ENCODE results near the gene ITSN1.
"Not testable (repeated sequence)": the region's sequence is repeated elsewhere in the genome, so short reads cannot be mapped to it uniquely, and the experiment has no call there.

The ITSN1 gene

GRCh38 chr21:33860332-33860879, 218.1 kb downstream of the ITSN1 start:
- DNase-seq (ENCODE audit: low read depth in 2 of 2), result no peak

DNA sequence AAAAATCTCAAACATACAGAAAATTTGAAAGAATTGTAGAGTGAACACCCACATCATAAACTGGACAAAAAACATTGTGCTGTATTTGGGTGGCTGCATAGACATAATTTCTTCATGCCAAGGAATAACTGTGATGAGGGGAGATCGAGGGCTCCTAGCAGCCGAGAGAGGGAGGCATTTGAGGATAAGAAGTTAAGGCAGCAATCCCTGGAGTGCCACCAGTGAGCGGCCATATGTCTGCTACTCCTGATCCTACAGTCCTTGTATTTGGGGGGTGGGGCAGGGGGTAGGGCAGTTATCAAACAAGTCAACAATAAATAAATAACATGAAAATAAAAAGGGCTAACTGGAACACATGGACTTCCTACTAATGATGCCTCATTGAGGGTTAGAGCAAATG, 218.8 kb downstream of the ITSN1 start:
- DNase-seq (ENCODE audit: low read depth in 2 of 2), result no peak

DNA sequence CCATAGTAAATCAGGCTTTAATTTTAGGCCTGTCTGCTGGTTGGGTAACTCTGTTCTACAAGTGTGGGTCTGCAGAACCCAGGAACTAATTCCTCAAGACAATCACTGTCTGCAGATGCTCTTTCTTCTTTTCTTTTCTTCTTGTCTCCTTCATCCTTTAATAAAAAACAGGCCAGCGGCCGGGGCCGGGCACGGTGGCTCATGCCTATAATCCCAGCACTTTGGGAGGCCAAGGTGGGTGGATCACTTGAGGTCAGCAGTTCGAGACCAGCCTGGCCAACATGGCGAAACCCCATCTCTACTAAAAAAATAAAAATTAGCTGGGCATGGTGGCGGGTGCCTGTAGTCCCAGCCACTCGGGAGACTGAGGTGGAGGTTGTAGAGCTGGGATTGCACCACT, 220.9 kb downstream of the ITSN1 start:
- DNase-seq (ENCODE audit: low read depth in 2 of 2), result not testable (repeated sequence)

- no peak for DNase-seq (ENCODE audit: low read depth in 2 of 2)
Observed at GRCh38 chr21:33864150-33864549, 221.8 kb downstream of the ITSN1 start.

- no peak for DNase-seq (ENCODE audit: low read depth in 2 of 2)
Observed at GRCh38 chr21:33865176-33865575, 222.9 kb downstream of the ITSN1 start.

DNA sequence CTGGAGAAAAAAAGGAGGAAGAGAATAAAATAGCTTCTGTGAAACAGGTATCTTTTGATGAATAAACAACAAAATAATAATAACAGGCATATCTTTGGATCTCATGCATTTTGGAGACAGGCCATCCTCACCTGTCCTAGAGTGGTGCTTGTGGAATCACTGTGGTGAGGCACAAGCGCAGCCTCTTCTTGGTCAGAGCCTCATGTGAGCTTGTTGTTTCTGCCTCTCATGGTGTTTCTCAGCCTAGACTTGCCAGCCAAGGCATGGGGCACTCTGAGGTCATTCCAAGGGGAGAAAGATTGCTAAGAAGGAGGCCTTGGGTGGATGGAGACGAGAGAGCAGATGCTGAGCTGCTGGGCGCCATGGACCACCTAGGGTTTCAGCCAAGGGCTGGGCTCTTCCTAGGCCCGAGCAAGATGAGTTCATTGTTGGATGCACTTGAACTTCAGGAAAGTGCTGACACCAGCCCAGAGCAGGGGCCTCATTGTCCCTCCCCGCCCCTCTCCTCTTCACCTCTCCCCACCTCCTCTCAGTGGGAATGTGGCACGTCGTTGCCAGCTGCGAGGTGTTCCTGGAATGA, 223.8 kb downstream of the ITSN1 start:
- no peak for DNase-seq (ENCODE audit: low read depth in 2 of 2)

- no peak for DNase-seq (ENCODE audit: low read depth in 2 of 2)
Observed at GRCh38 chr21:33866826-33867225, 224.5 kb downstream of the ITSN1 start.

DNA sequence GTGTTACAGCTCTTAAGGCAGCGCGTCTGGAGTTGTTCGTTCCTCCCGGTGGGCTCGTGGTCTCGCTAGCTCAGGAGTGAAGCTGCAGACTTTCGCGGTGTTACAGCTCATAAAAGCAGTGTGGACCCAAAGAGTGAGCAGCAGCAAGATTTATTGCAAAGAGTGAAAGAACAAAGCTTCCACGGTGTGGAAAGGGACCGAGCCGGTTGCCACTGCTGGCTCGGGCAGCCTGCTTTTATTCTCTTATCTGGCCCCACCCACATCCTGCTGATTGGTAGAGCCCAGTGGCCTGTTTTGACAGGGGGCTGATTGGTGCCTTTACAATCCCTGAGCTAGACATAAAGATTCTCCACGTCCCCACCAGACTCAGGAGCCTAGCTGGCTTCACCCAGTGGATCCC, 225.6 kb downstream of the ITSN1 start:
- not testable (repeated sequence) for DNase-seq (ENCODE audit: low read depth in 2 of 2)

GRCh38 chr21:33869873-33870272, 227.6 kb downstream of the ITSN1 start:
- no peak for DNase-seq (ENCODE audit: low read depth in 2 of 2)

- DNase-seq (ENCODE audit: low read depth in 2 of 2), result no peak
Observed at GRCh38 chr21:33870768-33871167, 228.5 kb downstream of the ITSN1 start.

DNA sequence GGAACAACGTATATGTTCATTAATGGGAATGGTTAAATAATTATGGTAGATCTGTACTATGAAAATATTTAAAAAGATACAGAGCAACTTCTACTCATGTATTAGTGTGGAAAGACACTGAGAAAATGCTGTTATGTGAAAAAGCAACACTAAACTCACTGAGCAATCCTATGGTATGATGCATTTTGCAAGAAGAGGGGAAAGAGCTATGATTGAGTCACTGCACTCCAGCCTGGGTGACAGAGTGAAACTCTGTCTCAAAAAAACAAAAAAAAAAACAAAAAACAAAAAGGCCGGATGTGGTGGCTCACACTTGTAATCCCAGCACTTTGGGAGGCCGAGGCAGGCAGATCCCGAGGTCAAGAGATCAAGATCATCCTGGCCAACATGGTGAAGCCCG, 228.9 kb downstream of the ITSN1 start:
- no peak for DNase-seq (ENCODE audit: low read depth in 2 of 2)

DNA sequence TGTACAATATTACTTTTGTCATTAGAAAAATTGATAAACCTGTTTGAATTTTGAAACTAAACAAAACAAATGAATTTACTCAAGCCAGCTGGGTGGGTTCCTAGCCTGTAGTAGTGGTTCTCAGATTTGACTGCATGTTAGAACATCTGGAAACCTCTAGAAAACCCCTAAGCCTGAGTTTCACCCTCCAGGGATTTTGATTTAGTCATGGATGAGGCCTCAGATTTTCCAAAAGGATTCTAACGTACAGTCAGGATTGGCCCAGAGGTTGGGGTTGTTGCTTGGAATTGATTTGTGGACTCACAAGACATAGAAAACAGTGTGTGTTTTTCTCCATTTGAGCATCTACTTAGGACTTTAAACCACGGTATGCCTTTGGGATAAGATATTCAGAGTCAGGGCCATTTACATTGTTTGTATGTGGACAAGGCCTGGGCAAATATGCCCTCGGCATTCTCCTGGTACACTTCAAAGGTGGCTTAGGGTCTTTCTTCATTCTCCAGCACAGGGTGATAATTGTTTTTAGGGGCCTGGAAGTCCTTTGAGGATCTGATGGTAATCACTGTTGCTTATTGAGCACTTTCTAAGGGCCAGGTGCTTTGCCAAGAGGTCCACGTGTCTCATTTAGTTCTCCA, 230.7 kb downstream of the ITSN1 start:
- no peak for DNase-seq (ENCODE audit: low read depth in 2 of 2)

DNA sequence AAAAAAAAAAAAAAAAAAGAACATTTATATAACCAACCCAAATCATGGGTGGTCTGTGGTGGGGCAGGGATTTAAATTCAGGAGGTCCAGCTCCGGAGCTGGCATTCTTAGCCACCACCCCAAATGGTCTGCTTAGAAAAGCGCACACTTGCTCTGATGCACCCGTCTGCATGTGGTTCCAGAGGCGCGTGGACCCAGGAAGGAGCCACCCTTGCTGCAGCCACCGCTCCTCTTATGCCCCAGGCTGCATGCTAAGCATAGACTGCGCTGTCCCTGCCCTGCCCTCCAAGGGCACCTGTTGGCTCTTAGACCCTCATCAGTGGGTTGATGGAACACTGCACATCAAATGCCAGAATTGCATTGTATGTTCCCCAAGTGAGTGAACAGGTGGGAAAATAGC, 231.9 kb downstream of the ITSN1 start:
- DNase-seq (ENCODE audit: low read depth in 2 of 2), result no peak

- DNase-seq (ENCODE audit: low read depth in 2 of 2), result no peak
Observed at GRCh38 chr21:33875026-33875695, 232.9 kb downstream of the ITSN1 start.

DNA sequence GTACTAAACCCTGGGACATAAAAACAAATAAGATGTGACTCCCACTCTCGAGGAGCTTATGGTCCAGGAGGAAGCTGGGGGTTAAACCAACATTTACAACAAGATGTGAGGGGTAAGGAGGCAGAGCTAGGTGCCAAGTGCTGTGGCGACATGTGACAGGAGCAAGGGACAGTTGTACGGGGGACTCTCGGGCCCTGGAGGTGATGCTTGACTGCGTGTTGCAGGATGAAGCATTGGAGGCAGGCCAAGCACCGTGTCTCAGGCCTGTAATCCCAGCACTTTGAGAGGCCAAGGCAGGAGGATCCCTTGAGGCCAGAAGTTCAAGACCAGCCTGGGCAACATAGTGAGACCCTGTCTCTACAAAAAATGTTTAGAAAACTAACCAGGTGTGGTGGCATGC, 236.5 kb downstream of the ITSN1 start:
- DNase-seq (ENCODE audit: low read depth in 2 of 2), result no peak

DNA sequence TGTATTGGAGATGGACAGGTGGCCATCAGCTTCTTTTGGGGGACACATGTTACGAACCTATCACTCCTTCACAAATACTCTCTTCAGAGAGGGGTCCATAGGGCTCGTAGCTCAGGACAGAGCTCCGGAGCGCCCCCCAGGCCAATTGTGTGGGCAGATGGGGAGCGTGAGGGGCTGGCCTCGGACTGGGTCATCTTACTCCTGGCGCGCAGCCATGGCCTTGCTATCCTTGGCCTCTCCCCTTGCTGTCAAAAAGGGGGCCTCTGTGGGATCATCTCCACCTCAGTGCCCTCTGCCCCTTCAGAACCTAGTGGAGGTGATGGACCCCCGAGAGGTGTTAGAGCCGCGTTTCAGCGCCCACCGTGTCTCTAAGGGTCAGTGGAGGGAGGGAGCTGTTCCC, 238.3 kb downstream of the ITSN1 start:
- DNase-seq (ENCODE audit: low read depth in 2 of 2), result no peak

GRCh38 chr21:33881689-33882440, 239.6 kb downstream of the ITSN1 start:
- DNase-seq (ENCODE audit: low read depth in 2 of 2), result no peak

DNA sequence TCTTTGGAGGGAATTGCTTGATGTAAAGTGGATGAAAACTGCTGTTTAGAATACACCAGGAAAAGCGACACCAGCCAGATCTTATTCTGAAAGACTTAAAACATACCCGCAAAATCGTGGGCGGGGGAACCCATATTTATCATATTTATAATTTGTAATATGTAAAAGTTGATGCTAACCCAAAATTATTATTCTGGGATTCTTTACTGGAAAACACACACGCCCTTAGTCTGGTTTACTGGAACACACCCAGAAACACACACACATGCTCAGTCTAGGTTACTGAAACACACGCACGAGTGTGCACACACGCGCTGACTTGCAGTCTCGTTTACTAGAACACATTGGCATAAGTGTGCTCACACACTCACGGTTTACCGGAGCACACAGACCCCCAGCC, 240.8 kb downstream of the ITSN1 start:
- no peak for DNase-seq (ENCODE audit: low read depth in 2 of 2)

DNA sequence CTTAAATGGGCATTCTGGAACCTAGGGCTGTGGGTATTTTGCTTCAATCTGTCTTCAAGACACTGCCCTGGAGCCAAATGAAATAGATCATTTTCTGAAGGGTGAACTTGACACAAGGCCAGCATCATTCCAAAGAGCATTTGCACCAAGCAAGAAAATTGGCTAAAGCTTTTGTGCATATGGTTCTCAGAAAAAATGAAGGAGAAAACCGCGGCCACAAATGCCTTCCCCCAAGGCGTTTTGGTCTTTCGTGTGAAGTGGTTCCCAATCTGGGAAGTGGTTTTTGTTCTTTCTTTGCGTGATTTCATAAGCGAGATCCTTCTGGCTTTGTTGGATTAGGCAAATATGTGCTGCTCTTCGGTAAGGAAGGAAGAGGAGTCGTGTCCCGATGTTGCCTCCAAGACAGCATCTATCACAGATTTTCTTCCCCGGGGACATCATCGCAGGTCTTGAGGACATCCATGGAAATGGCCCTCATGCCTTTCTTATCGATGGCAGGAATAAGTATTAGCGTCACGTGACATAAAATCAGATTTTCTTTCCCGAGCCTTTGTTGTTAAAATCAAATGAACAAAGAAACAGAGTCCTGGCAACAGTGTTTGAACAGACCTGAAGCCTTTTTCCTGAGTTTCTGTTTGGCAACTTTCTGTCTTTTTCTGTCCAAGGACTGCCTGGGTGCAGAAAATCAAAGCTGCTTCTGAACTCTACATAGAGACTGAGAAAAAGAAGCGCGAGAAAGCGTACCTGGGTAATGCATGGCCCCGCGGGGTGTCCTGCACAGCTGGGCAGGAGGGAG, 242.3 kb downstream of the ITSN1 start:
- no peak for DNase-seq (ENCODE audit: low read depth in 2 of 2)

DNA sequence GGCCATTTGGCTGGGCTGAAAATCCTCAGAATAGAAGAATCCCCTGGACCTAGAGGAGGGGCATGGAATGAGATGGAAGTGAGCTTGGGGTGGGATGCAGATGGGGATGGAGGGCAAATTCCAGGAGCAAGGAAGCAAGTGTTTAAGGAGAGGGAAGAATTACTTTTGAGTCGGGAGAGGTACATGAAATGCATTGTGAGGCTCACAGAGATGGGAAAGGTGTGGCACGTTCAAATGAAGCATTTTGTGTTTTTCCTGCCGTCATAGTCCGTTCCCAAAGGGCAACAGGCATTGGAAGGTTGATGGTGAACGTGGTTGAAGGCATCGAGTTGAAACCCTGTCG, 242.8 kb downstream of the ITSN1 start:
- no peak for DNase-seq (ENCODE audit: low read depth in 2 of 2)

DNA sequence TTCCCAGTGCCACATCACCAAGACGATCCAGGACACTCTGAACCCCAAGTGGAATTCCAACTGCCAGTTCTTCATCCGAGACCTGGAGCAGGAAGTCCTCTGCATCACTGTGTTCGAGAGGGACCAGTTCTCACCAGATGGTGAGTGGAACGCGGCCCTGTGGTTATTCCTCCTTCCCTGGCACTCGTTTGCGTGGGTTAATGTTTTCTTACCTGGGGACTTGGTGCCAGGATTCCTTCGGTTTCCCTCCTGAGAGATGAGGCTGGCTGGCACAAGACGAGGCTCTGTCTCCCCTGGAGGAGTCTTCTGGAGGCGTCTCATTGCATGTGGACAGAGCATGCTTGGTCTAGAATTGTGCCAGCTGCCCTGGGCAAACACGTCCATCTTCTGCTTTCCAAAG, 244.0 kb downstream of the ITSN1 start:
- DNase-seq (ENCODE audit: low read depth in 2 of 2), result no peak

- no peak for DNase-seq (ENCODE audit: low read depth in 2 of 2)
Observed at GRCh38 chr21:33890187-33890586, 247.9 kb downstream of the ITSN1 start.
